ENCODE data around the gene WDPCP. TPM values are rescaled to one million over a fixed set of nuclear protein-coding genes. Genes with fewer than 3 reads are reported as not detected.

The WDPCP gene
- total and polyA plus RNA-seq, 10 donors: 2.1 to 20.0 (median 13.3) TPM

GRCh38 chr2:63596401-63596883 is 8.2 kb upstream of the WDPCP start:
- intact Hi-C loops (cut with DNase I; ENCODE audit: low total_unique reads): no loop called here
- Histone ChIP-seq H3K36me3 (peaks cover 0 to 95% (median 59%) of the 10 kb centered on the region in 6 donors), H3K27ac (no peak overlapping the region), H3K4me1 (peaks cover 0 to 36% (median 14%) of the 10 kb centered on the region in 6 donors), H3K4me3 (no peak overlapping the region), H3K27me3 (replicated peaks in 1 of 7) (no peaks in the 10 kb centered on the region), H3K9me3 (no peaks in the 10 kb centered on the region)
- no peak for TF ChIP-seq CTCF (IDR thresholded peaks at IDR 0.05 in 8 of 11, conservative IDR thresholded peaks at IDR 0.05 in 3 of 11)
- TF ChIP-seq POLR2A (IDR thresholded peaks at IDR 0.05): no peak
- TF ChIP-seq POLR2AphosphoS5 (IDR thresholded peaks at IDR 0.05): no peak
- WGBS, 5 donors: 87 to 96% (median 91%) methylated on average over 2 of the region's 2 CpGs
- DNase-seq: no peak

GRCh38 chr2:63594660-63595059 is 6.4 kb upstream of the WDPCP start:
- Histone ChIP-seq H3K36me3 (peaks cover 0 to 77% (median 45%) of the 10 kb centered on the region in 6 donors), H3K9me3 (no peaks in the 10 kb centered on the region), H3K4me3 (no peak overlapping the region), H3K27ac (no peak overlapping the region), H3K4me1 (peaks cover 12 to 54% (median 31%) of the 10 kb centered on the region in 6 donors), H3K27me3 (replicated peaks in 1 of 7) (no peaks in the 10 kb centered on the region)
- intact Hi-C loops (cut with DNase I; ENCODE audit: low total_unique reads): no loop called here
- no peak for DNase-seq
- 91 to 99% (median 97%) methylated on average over 3 of the region's 3 CpGs for WGBS, 5 donors
- TF ChIP-seq POLR2A (IDR thresholded peaks at IDR 0.05): no peak

- Histone ChIP-seq H3K27me3 (replicated peaks in 1 of 7) (no peaks in the 10 kb centered on the region), H3K27ac (peak overlapping the region in 1 of 8 donors; percentile 10), H3K4me1 (peaks cover 23 to 74% (median 49%) of the 10 kb centered on the region in 6 donors), H3K4me3 (no peak overlapping the region), H3K36me3 (peaks cover 0 to 47% (median 25%) of the 10 kb centered on the region in 6 donors), H3K9me3 (no peaks in the 10 kb centered on the region)
- 74 to 85% (median 79%) methylated on average over 3 of the region's 3 CpGs for WGBS, 5 donors
- no peak for DNase-seq
- no peak for TF ChIP-seq POLR2A (IDR thresholded peaks at IDR 0.05)
- no peak for TF ChIP-seq CTCF (IDR thresholded peaks at IDR 0.05 in 8 of 11, conservative IDR thresholded peaks at IDR 0.05 in 3 of 11)
- intact Hi-C loops (cut with DNase I; ENCODE audit: low total_unique reads): no loop called here
These were observed 3.4 kb upstream of the WDPCP start for GRCh38 chr2:63591566-63592175.

GRCh38 chr2:63590626-63591408 is 2.5 kb upstream of the WDPCP start:
- 48 to 55% (median 51%) methylated on average over 3 of the region's 3 CpGs for WGBS, 5 donors
- Histone ChIP-seq H3K36me3 (peaks cover 0 to 39% (median 19%) of the 10 kb centered on the region in 6 donors), H3K4me3 (no peak overlapping the region), H3K9me3 (no peaks in the 10 kb centered on the region), H3K4me1 (peaks cover 27 to 77% (median 53%) of the 10 kb centered on the region in 6 donors), H3K27me3 (replicated peaks in 1 of 7) (no peaks in the 10 kb centered on the region), H3K27ac (peak overlapping the region in 1 of 8 donors; percentile 10)
- TF ChIP-seq POLR2A (IDR thresholded peaks at IDR 0.05): no peak
- TF ChIP-seq POLR2AphosphoS5 (IDR thresholded peaks at IDR 0.05): no peak
- TF ChIP-seq CTCF (IDR thresholded peaks at IDR 0.05 in 8 of 11, conservative IDR thresholded peaks at IDR 0.05 in 3 of 11): no peak
- DNase-seq: no peak
- intact Hi-C loops (cut with DNase I; ENCODE audit: low total_unique reads): no loop called here

All from spleen (tissue), 11 donors.